Karpas-422 (cell line): ENCODE data around the gene SOS1. TPM values are rescaled to one million over a fixed set of nuclear protein-coding genes. Genes with fewer than 3 reads are reported as not detected.

Source experiments
- DNase-seq: peaks from one replicate; pipeline ENCODE4 v3.0.0-alpha.2; 2015
- H2AFZ ChIP-seq: fragments of 200-600 bp; sonication (generic); 2 replicates; pipeline ENCODE4 v1.6.1; 2014; ENCODE audit warnings: antibody characterized with exemption, low read length, mixed read lengths
- H3K27ac ChIP-seq: fragments of 200-600 bp; sonication (generic); 2 replicates; pipeline ENCODE4 v1.5.1; 2014; ENCODE audit warnings: mild to moderate bottlenecking, low read length, moderate library complexity
- H3K27me3 ChIP-seq: fragments of 200-600 bp; sonication (generic); 2 replicates; pipeline ENCODE4 v1.6.1; 2014; ENCODE audit warnings: low read length, mixed read lengths
- H3K36me3 ChIP-seq: fragments of 200-600 bp; sonication (generic); 2 replicates; pipeline ENCODE4 v1.6.1; 2014; ENCODE audit warnings: low read length, mixed read lengths; ENCODE audit not compliant: insufficient read depth
- H3K4me1 ChIP-seq: fragments of 200-600 bp; sonication (generic); 2 replicates; pipeline ENCODE4 v1.6.1; 2014; ENCODE audit warnings: mild to moderate bottlenecking, low read length, mixed read lengths
- H3K4me2 ChIP-seq: fragments of 200-600 bp; sonication (generic); 2 replicates; pipeline ENCODE4 v1.6.1; 2014; ENCODE audit warnings: low read length, low read depth, mild to moderate bottlenecking; ENCODE audit not compliant: poor library complexity, severe bottlenecking
- H3K4me3 ChIP-seq: fragments of 200-600 bp; sonication (generic); 2 replicates; pipeline ENCODE4 v1.5.1; 2014; ENCODE audit warnings: mild to moderate bottlenecking, antibody characterized with exemption, low read length, mixed read lengths
- H3K79me2 ChIP-seq: fragments of 200-600 bp; sonication (generic); 2 replicates; pipeline ENCODE4 v1.6.1; 2014; ENCODE audit warnings: mild to moderate bottlenecking, low read length, mixed read lengths
- H3K9ac ChIP-seq: fragments of 200-600 bp; sonication (generic); 2 replicates; pipeline ENCODE4 v1.6.0; 2014; ENCODE audit warnings: low read length
- H3K9me2 ChIP-seq: fragments of 200-600 bp; sonication (generic), shearing (Covaris generic); replicated peaks from 2 replicates; pipeline ENCODE4 v1.6.0; 2014; ENCODE audit warnings: mild to moderate bottlenecking, low read length, moderate library complexity; ENCODE audit not compliant: insufficient read depth
- H3K9me3 ChIP-seq: fragments of 300-700, 200-600 bp; sonication (generic); 2 replicates; pipeline ENCODE4 v1.6.1; 2014; ENCODE audit warnings: low read length, mixed read lengths
- H4K20me1 ChIP-seq: fragments of 200-600 bp; sonication (generic); 2 replicates; pipeline ENCODE4 v1.6.1; 2014; ENCODE audit warnings: mild to moderate bottlenecking, antibody characterized with exemption, low read length, low read depth; ENCODE audit not compliant: insufficient read depth
- total RNA-seq: library from RNA; depleted of rRNA; stranded (reverse); fragments of >200 nt; shearing (Covaris generic); gene quantifications from 2 replicates; pipeline ENCODE4 v1.2.3, GENCODE V29; 2014; ENCODE audit warnings: low replicate concordance

The SOS1 gene
- total RNA-seq, 1 experiment from 2014 or later: 91.7 TPM

DNA sequence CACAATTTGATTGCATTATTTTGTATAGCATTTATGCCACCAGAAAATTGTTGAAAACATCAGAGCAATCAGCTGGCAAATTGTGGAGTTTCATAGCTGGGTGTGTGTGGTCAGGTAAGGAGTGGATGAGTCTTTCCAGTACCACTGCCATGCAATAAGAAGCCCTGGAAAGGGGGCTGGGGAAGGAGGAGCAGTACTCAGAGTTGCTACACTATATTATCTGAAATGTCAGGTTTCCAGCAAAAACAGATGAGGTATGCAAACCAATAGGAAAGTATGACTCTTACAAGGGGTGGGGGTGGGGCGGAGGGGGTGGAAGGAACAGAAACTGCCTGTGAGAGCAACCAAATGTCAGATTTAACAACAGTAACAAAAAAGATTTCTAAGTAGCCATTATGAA lies 112.2 kb downstream of the SOS1 start:
- 0 out of 2 replicates have a peak, but pooled peaks cover 11% of the 10 kb centered on the region for H3K79me2 ChIP-seq
- H3K9ac ChIP-seq: no peak overlapping the region
- peaks cover 83% of the 10 kb centered on the region for H3K36me3 ChIP-seq
- no peaks in the 10 kb centered on the region for H3K9me2 ChIP-seq
- no peak overlapping the region for H3K27ac ChIP-seq
- no peaks in the 10 kb centered on the region for H3K4me1 ChIP-seq
- no peak overlapping the region for H3K4me3 ChIP-seq
- H3K9me3 ChIP-seq: no peaks in the 10 kb centered on the region
- no peaks in the 10 kb centered on the region for H3K27me3 ChIP-seq
- no peak overlapping the region for H2AFZ ChIP-seq
- H4K20me1 ChIP-seq: no peaks in the 10 kb centered on the region
- no peak for DNase-seq
- H3K4me2 ChIP-seq: no peak overlapping the region

DNA sequence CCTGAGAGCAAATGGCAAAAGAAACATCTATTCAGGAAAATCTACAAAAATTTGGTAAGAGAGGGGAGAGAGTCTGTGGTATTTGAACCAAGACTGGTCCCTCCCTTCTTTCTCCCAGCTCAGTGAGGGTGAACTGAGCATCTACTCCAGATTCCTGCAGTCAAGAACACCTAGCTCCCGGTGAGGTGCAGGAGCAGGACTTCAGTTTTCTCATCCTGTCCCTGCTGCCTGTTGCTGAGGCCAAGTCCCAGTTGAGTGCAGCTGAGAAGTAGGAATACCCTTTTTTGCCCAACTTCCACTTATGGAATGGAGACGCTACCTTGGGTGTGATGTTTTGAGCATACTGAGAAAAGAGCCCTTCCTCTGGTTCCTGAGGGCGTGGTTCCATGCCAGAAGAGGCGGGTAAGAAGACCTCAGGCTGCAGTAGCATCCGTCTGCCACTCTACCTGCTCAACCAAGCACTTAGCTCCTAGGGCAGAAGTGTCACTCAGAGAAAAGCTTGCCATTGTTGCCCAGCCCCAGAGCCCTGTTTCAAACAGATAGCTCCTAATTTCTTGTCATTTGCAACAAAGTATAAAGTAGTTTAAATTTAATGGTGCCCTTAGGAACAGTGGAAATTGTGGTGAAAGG lies 112.9 kb downstream of the SOS1 start:
- Histone ChIP-seq H3K4me3 (no peak overlapping the region), H3K27me3 (no peaks in the 10 kb centered on the region), H3K36me3 (peaks cover 80% of the 10 kb centered on the region), H3K79me2 (0 out of 2 replicates have a peak, but pooled peaks cover 10% of the 10 kb centered on the region), H2AFZ (no peak overlapping the region), H3K4me1 (no peaks in the 10 kb centered on the region), H4K20me1 (no peaks in the 10 kb centered on the region), H3K4me2 (no peak overlapping the region), H3K27ac (no peak overlapping the region), H3K9me3 (no peaks in the 10 kb centered on the region), H3K9ac (no peak overlapping the region), H3K9me2 (no peaks in the 10 kb centered on the region)
- DNase-seq: no peak

DNA sequence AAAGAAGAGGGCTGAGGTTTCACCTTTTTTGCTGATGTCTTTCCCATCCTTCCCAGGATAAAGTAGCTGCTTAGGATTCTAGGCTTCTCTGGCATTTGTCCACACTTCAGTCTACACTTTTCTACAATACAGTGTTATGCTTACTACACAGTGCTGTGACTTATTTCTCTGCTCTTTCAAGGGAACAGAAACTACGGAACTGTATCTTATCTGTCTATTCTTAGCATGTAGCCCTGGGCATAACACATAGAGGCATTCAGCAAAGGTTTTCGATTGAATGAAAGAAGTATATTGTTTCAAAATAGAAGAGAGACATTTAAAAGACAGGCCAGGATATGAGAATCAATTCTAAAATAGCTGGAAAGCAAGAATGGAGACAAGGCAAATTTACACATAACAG lies 120.3 kb downstream of the SOS1 start:
- no peak overlapping the region for H3K27ac ChIP-seq
- no peak overlapping the region for H3K4me2 ChIP-seq
- no peaks in the 10 kb centered on the region for H3K9me2 ChIP-seq
- H3K4me3 ChIP-seq: no peak overlapping the region
- peaks cover 59% of the 10 kb centered on the region for H3K36me3 ChIP-seq
- H3K9ac ChIP-seq: no peak overlapping the region
- H3K9me3 ChIP-seq: no peaks in the 10 kb centered on the region
- H3K27me3 ChIP-seq: no peaks in the 10 kb centered on the region
- 0 out of 2 replicates have a peak, but pooled peaks cover 2% of the 10 kb centered on the region for H3K4me1 ChIP-seq
- no peak overlapping the region for H2AFZ ChIP-seq
- 0 out of 2 replicates have a peak, but pooled peaks cover 9% of the 10 kb centered on the region for H3K79me2 ChIP-seq
- no peak for DNase-seq
- H4K20me1 ChIP-seq: no peaks in the 10 kb centered on the region

DNA sequence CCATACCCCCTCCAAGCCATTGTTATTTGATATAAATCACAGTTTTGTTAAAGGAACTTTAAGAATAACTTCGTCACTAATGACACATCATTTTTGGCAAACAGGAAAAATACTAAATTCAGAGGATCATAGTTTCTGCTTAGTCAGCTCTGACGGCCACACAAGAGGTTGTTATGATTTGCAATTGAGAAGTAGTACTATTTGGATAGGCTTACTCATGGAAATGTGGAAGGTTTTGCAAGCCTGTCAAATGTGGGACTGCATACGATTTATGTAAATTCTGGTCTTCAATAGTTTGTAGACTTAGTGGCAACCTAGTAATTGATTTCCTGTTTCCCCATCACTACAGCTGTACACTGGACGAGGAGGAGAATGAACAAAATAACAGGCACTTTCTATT lies 123.1 kb downstream of the SOS1 start:
- Histone ChIP-seq H3K27ac (no peak overlapping the region), H4K20me1 (no peaks in the 10 kb centered on the region), H3K36me3 (peaks cover 61% of the 10 kb centered on the region; the same call in 1 of the 2 replicates), H2AFZ (no peak overlapping the region), H3K4me3 (no peak overlapping the region), H3K4me2 (no peak overlapping the region), H3K79me2 (0 out of 2 replicates have a peak, but pooled peaks cover 4% of the 10 kb centered on the region), H3K9me3 (no peaks in the 10 kb centered on the region), H3K9ac (no peak overlapping the region), H3K27me3 (no peaks in the 10 kb centered on the region), H3K4me1 (0 out of 2 replicates have a peak, but pooled peaks cover 2% of the 10 kb centered on the region), H3K9me2 (no peaks in the 10 kb centered on the region)
- DNase-seq: peak; percentile 46

DNA sequence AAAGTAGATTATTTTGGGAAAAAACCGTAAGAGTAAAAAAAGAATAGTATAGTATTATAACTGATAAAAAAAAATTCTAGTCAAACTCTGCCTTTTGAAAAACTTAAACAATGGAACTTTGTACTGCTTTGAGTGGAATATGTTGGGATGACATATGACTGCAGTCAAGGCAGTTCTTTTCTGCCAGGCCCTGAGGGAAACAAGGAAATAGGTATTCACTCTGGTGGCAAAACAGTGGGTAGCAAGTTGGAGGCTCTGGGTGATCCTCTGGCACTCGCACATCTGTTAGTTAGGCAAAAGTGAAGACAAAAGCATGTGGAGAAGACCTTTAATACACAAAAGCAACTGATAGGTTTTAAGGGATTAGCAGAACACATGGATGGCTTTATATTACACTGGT lies 129.0 kb downstream of the SOS1 start:
- DNase-seq: no peak
- H3K27me3 ChIP-seq: no peaks in the 10 kb centered on the region

DNA sequence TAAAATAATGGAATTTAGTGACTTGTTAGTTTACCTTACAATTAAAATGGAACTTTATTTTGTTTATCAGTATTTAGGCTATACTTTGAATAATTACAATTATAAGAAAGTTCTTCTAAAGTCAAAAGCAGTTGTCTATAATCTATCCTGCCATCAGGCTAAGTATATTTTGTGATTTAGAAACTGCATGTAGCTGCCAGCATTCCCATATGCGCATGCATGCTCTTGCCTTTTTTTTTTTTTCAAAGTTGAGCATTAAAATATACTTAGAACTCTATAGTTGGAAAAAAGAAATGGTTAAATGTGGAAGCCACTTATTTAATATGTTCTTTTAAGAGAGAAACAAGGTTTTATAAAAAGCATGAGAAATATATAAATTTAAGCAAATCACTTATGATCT lies 132.1 kb downstream of the SOS1 start:
- no peaks in the 10 kb centered on the region for H3K9me3 ChIP-seq
- no peak overlapping the region for H3K9ac ChIP-seq
- H3K36me3 ChIP-seq: peaks cover 60% of the 10 kb centered on the region; the same call in 1 of the 2 replicates

More for the DNA sequence above, 129.0 kb downstream of the SOS1 start:
- Histone ChIP-seq H3K36me3 (peaks cover 61% of the 10 kb centered on the region; the same call in 1 of the 2 replicates), H4K20me1 (no peaks in the 10 kb centered on the region), H3K27ac (no peak overlapping the region), H3K4me3 (no peak overlapping the region), H3K9ac (no peak overlapping the region), H3K9me2 (no peaks in the 10 kb centered on the region), H3K9me3 (no peaks in the 10 kb centered on the region), H3K4me2 (no peak overlapping the region), H3K4me1 (peaks cover 13% of the 10 kb centered on the region), H2AFZ (no peak overlapping the region), H3K79me2 (no peaks in the 10 kb centered on the region)

DNA sequence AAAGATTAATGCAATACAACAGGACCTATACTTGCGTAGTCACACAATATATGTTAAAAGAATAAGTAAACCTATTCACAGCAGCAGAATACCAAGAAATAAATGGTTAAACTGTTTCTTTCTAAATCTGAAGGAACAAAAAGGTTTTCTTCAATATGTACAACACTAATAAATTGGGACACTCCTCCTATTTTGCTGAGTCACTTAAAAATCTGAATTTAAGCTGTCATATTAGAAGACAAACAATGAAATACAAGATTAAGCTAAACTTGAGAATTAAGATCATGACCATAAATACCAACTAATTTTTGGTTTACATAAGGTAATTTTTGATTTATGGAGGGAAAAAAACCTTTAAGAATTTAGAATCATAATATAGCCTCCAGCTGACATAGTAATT lies 138.4 kb downstream of the SOS1 start:
- H3K4me1 ChIP-seq: no peaks in the 10 kb centered on the region
- H3K4me2 ChIP-seq: no peak overlapping the region
- peaks cover 29% of the 10 kb centered on the region; the same call in 1 of the 2 replicates for H3K36me3 ChIP-seq
- DNase-seq: no peak
- no peaks in the 10 kb centered on the region for H3K9me2 ChIP-seq
- H3K9ac ChIP-seq: no peak overlapping the region
- no peaks in the 10 kb centered on the region for H3K9me3 ChIP-seq
- no peaks in the 10 kb centered on the region for H3K27me3 ChIP-seq
- no peaks in the 10 kb centered on the region for H4K20me1 ChIP-seq
- no peak overlapping the region for H3K27ac ChIP-seq
- H3K4me3 ChIP-seq: no peak overlapping the region
- H3K79me2 ChIP-seq: no peaks in the 10 kb centered on the region
- H2AFZ ChIP-seq: no peak overlapping the region

More for the DNA sequence above, 132.1 kb downstream of the SOS1 start:
- H3K4me3 ChIP-seq: no peak overlapping the region
- no peak overlapping the region for H3K4me2 ChIP-seq
- no peaks in the 10 kb centered on the region for H3K27me3 ChIP-seq
- no peak overlapping the region for H2AFZ ChIP-seq
- no peaks in the 10 kb centered on the region for H3K79me2 ChIP-seq
- H4K20me1 ChIP-seq: no peaks in the 10 kb centered on the region
- peaks cover 13% of the 10 kb centered on the region for H3K4me1 ChIP-seq
- DNase-seq: no peak
- H3K9me2 ChIP-seq: no peaks in the 10 kb centered on the region
- no peak overlapping the region for H3K27ac ChIP-seq

DNA sequence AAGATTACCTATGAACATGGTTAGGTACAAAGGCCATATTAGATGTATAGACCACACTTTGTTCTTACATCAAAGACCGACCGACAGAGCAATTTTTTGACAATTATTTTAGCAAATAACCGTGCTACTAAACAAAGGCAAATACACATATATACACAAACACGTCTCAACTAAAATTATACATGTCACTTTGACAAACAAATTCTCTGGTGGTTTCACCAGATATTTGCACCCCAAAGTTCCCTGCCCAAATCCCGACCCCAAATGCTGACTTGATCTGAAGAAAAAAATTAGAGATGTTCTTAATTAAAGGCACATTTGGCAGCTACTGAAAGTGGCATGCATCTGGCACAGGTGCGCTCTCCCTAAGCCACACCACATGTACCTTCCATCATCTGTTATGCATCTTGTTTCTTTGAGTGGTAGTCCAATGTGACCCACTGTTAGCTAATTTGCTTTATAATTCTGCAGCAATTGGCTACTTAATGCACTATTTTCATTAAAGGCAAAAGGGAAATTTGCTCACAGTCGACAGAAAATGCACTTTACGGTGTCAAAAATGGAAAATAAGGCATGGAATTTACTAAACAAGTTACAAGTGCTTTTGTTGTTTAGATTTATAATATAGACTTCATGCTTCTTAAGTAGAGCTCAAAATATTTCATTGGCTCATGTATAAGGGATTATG lies 139.0 kb downstream of the SOS1 start:
- H3K27ac ChIP-seq: no peak overlapping the region
- no peak overlapping the region for H3K4me3 ChIP-seq
- no peak overlapping the region for H2AFZ ChIP-seq
- H3K4me2 ChIP-seq: no peak overlapping the region
- H4K20me1 ChIP-seq: no peaks in the 10 kb centered on the region
- no peaks in the 10 kb centered on the region for H3K27me3 ChIP-seq
- H3K9ac ChIP-seq: no peak overlapping the region
- no peaks in the 10 kb centered on the region for H3K79me2 ChIP-seq
- DNase-seq: no peak
- peaks cover 22% of the 10 kb centered on the region; the same call in 1 of the 2 replicates for H3K36me3 ChIP-seq
- H3K9me3 ChIP-seq: no peaks in the 10 kb centered on the region
- H3K9me2 ChIP-seq: no peaks in the 10 kb centered on the region
- H3K4me1 ChIP-seq: no peaks in the 10 kb centered on the region
